ENCODE measurements around the gene BPNT1. TPM values are rescaled to one million over a fixed set of nuclear protein-coding genes. Genes with fewer than 3 reads are reported as not detected.

The BPNT1 gene
- total and polyA plus RNA-seq, 4 experiments from 2014 or later = 11.2 to 15.9 (median 12.7) TPM

DNA sequence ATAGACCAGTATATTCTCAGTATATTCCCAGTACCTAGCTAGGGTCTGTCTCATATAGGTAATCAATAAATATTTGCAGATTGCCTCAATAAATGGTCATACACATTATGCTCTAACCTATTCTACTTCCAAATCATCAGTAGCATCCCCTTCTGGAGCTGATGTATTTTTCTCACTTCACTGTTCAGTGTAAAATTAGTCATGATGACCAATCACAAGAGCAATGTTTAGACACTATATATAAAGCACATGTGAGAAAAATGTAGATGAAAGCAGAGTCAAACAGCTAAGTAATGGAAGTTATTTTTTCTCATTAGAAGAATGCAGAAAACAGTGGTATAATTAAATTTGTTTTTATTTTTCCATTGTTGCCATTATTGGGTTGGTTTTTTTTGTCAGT lies 78.0 kb downstream of the BPNT1 start:
- no peak overlapping the region for H3K27ac ChIP-seq (ENCODE audit: low read depth, low read length)
- DNase-seq = no peak
- Mint-ChIP-seq H3K27ac (no peak overlapping the region), H3K9me3 (no peaks in the 10 kb centered on the region), H3K27me3 (no peaks in the 10 kb centered on the region), H3K4me1 (peaks cover 0 to 13% (median 7%) of the 10 kb centered on the region in 4 donors), H3K36me3 (peaks cover 59 to 76% of the 10 kb centered on the region in 2 donors), H3K4me3 (no peak overlapping the region)
- no peak overlapping the region for H3K4me3 ChIP-seq (ENCODE audit: low read length in 2 of 2)
- CTCF ChIA-PET (ENCODE audit: partially characterized antibody) = interaction anchor here (1.7 kb wide), 1 partner anchor 14 kb away, joined by 3 read pairs; no protein-coding TSS in a partner anchor
- POLR2A ChIA-PET (ENCODE audit: partially characterized antibody) = interaction anchor here (0.6 kb wide), 1 partner anchor 20 kb away, joined by 3 read pairs; no protein-coding TSS in a partner anchor
- intact Hi-C loops (cut with micrococcal nuclease) = no loop called here
- H3K9me3 ChIP-seq (ENCODE audit: control insufficient read depth in 1 of 2, low read length in 2 of 2) = no peaks in the 10 kb centered on the region
- H3K4me1 ChIP-seq (ENCODE audit: insufficient read depth, low read length) = no peaks in the 10 kb centered on the region
- no peaks in the 10 kb centered on the region for H3K27me3 ChIP-seq (ENCODE audit: insufficient read depth, low read length)
- peaks cover 46% of the 10 kb centered on the region for H3K36me3 ChIP-seq (ENCODE audit: insufficient read depth, low read length)

Small RNAs within 50 kb of the gene (microRNA-seq; reads per million reads assigned to microRNA genes)
- gene MIR194-1 (ENCODE audit: borderline microRNAs expressed, borderline number of aligned reads, borderline replicate concordance) = 2.2 reads per million
- gene MIR215 (ENCODE audit: borderline microRNAs expressed, borderline number of aligned reads, borderline replicate concordance) = not detected

Other genes with a start within 250 kb of the BPNT1 start
- gene SLC30A10, start 161.2 kb downstream of the BPNT1 start, total RNA-seq = not detected
- gene SLC30A10, start 161.2 kb downstream of the BPNT1 start, polyA plus RNA-seq = not detected
- 100 to 1,000 TPM in 1 of 2 experiments, 10 to 100 TPM in 1; 98.7 to 116 TPM for gene EPRS1, start 43.3 kb downstream of the BPNT1 start, total RNA-seq
- 10 to 100 TPM; 30.5 to 59.8 TPM for gene EPRS1, start 43.3 kb downstream of the BPNT1 start, polyA plus RNA-seq
- gene IARS2, start 4.3 kb upstream of the BPNT1 start, total RNA-seq = 10 to 100 TPM; 46.0 to 48.5 TPM
- gene IARS2, start 4.3 kb upstream of the BPNT1 start, polyA plus RNA-seq = 10 to 100 TPM; 72.4 to 88.8 TPM
- 10 to 100 TPM; 44.4 to 44.9 TPM for gene RAB3GAP2, start 182.7 kb upstream of the BPNT1 start, total RNA-seq
- gene RAB3GAP2, start 182.7 kb upstream of the BPNT1 start, polyA plus RNA-seq = 10 to 100 TPM; 24.1 to 31.2 TPM

Data from CD4-positive, alpha-beta memory T cell (primary cell).